Stimulated activated CD4-positive, alpha-beta T cell treated with anti-CD3 and anti-CD28 coated beads, TNF-alpha, amount 100 ng/mL, for 4 hours (primary cell): Measurements from ENCODE around the gene CCDC93.
"Not testable (repeated sequence)": the region's sequence is repeated elsewhere in the genome, so short reads cannot be mapped to it uniquely, and the experiment has no call there.

ENCODE experiments used
- DNase-seq, 3 experiments: peaks; one replicate each; pipeline ENCODE4 v3.0.0-alpha.2; 2020; ENCODE audit warnings: low read depth in 3 of 3

The CCDC93 gene

GRCh38 chr2:117953231-117953630, 60.6 kb downstream of the CCDC93 start:
- DNase-seq: no peak

DNA sequence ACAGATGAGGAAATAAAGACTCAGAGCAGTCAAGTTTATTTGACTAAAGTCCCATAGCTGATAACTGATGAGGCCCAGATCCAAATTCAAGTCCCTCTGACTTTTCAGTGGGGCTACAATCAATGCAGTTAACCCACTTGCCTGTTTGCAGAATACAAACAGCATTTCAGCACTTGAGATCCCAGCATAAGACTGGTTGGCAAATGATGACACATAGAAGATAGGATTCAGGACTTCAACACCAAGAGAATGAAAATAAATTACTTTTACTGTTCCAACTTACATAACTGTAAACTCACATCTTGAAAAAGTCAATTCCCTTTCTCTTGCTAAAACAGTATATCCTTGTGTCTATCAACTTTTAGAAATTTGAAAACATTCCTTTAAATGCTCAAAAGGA, 61.2 kb downstream of the CCDC93 start:
- DNase-seq: no peak

DNA sequence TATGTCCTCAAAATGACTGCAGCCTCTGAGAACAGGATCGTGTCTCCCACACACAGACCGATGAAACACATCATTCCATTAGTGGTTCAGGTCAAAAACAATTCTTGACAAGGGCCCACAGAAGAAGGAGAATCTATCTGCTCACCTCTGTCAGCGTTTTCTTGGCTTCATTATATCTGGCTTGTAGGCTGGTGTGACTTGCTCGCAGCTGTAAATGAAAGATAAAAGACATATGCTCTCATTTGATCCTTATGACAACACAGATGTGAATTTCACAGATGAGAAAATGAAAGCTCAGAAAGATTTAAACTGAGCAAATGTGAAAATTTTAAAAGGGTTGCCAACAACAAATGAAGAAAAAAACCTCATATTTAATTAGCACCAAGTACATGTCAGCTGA, 61.6 kb downstream of the CCDC93 start:
- DNase-seq: no peak

DNA sequence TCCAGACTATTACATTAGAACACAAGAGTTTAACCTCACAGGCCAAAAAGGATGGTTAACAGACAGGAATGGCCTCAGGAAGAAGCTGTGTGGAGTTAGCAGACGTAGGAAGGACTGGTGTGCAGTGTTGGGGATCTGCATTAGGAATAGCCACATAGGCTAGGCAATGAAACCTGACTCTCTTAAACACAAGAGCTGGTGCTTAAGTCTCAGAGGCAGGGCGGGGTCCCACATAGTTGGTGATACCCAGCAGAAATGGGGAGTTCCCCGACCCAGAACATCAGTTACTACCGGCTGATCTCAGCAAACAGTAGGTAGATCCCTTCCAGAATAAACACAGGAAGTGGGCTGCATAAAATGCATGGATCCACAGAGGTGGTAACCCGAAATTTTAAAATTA, 64.1 kb downstream of the CCDC93 start:
- DNase-seq: no peak

- DNase-seq: no peak
These were observed 65.3 kb downstream of the CCDC93 start for GRCh38 chr2:117948615-117949014.

DNA sequence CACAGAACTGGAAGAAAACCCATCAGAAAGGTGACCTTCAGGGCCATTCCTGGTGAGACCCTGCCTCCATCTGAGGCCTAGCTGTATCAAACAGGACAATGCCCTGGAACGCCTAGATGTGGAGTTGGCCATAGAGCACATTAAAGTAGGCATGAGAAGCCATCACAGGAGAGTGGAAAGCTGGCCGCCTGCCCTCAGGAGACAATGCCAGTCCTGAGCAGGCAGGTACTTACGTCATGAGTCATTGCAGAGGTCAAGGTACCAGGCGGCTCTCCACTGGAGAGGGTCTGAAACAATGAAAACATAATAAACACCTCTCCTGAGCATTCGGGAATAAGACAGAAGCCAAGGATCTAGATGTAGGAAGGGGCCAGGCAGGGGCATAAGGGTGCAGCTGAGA, 68.6 kb downstream of the CCDC93 start:
- DNase-seq: no peak

- DNase-seq: no peak
These were observed 69.1 kb downstream of the CCDC93 start for GRCh38 chr2:117944816-117945215.

DNA sequence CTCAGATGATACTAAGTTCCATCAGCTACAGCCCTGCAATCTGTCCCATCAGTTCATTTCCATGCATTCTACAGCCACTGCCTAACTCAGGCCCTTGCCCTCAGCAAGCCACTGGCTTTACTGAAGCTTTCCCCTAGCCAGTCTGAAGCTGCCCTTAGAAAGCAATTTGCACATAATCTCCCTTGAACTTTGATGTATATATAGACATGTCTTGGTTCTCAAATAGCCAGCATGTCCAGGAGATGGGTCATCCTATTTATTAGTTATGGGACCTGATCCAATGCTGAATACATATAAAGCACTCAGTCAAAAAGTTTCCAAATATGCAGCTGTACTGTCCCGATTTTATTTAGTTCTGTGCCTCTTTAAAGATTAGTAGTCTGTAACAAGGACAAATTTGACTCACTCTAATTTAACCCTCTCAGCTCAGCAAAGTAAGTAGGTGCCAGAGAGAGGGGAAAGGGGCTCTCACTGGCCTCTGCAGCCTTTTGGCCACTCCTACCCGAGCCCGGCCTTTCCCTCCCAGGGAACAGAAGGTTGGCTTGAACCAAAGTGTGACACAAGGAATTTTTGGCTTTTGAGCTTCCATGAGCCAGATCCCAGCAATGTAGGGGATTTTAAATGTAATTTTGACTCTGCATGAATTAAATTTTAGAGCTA, 70.7 kb downstream of the CCDC93 start:
- DNase-seq: no peak

DNA sequence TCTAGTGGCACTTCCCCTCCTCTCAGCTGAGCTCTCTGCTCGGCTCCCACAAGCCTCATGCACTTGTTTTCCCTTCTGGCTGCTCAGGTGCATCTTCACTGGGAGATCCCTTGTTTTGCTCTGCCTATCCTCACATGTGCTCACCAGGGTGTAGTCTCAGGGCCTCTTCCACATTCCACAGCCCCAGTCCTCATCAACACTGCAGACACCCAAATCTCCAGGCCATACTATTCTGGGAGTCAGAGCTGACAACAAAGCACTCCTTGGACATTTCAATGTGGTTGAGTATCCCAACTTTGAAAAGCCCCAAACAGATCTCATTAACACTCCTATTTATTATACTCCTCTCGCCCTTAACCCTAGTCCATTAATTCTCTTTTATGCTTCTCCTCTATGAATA, 71.3 kb downstream of the CCDC93 start:
- no peak for DNase-seq

DNA sequence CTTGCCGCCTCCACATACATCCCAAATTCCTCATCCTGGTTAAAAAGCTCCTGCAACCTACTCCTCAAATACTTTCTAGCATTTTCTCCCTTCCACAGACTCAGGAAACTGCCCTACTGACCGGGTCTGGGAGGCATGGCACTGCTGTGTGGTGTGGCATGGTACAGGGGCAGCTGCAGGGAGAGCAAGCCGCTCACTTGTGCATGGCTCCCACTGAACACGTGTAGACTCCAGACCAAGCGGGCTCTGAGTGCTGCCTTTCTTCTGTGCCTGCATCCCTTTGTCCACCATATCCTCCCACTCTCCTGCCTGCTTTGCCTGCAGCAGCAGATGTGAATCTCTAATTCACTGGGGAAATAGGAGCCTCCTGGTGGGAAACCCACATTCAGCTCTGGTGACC, 72.2 kb downstream of the CCDC93 start:
- no peak for DNase-seq

DNA sequence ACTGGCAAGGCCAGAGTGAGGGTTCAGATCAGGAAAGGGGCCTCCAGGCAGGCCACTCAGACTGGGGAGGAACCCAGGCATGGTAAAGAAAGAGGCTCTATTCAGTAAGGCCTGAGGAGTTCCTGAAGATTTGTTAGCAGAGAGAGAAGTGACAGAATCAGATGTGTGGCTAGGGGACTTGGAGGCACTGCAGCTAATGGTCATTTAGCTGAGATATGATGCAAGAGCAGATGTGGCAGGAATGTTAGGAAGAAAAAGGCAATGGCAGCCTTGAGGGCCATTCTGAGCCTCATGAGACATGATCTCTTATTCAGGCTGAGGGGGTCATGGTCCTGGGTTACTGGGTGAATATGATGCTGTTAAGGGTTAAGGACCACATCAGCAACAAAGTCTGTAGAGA, 73.4 kb downstream of the CCDC93 start:
- DNase-seq: no peak

DNA sequence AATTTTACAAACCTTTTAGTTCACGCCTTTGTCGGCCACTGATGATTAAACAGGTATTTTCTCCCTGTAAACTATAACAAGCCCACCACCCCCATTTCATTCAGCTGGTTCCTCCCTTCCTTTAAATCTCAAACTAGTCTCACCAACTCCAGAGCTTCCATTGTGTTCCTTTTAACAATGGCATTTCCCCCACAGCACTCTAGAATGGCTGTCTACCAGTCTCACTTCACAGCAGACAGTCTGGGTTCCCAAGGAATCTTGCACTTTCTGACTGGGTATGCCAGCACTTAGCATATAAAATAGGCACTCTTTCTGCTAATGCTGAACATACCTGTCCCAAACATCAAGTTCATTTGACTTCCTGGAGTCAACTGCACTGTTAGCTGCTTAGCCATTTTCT, 75.3 kb downstream of the CCDC93 start:
- DNase-seq: no peak

DNA sequence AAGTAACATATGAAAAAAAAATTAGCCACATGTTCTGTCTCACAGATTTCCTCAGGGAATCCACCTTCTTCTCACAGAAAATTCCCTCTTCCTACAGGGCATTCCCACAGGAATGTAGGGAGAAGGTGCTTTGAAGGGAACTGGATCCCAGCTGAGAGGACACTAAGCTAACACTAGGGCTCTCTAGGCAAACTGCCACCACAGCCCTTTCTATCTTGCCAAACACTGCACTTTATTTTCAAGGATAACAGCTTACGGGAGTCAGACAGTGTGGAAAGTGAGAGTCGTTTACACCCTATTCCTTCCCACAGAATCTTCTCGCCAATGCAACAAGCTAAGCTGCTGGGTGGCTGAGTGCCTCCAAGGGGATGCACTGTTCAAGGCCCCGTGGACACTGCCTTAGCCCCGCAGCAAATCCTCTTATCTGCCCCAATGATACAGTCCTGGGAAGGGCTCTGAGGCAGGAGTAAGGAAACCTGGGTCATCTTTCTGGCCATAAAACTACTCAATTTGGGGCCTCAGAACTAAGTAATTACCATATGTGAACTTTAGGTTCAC, 76.9 kb downstream of the CCDC93 start:
- DNase-seq: no peak

DNA sequence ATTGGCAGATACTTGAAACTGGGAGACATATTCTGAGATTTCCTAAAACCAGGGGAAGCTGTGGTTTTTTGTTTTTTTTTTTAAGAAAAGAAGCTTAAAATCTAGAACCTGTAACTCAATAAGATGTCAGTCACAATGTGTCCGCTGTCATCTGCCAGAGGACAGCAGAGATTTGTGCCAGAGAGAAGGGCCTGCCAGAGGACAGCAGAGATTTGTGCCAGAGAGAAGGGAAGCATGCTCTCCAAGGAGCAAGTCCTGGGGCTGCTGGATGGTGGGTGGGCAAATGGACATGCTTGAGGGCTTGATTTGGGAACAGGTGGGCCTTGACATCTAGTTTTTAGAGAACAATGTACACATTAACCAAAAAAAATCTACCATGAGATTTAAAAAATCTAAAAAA, 77.9 kb downstream of the CCDC93 start:
- DNase-seq: no peak

DNA sequence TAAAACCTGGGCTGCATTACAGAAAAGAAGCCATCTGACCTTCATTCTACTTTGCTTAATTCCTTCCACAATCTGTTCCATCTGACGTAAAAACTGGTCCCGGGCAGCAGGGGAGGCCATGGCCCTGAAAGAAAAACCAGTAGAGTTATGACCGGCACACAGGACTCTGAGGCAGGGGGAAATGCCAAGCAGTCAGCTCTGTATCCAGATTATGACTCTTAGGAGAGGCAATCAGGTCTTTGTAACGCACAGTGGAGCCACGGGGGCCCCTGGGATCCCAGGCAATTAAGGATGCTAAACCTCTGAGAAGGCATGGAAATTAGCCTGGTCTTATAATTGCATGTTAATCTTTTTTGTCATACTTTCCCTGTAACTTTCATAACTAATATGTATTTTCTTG, 78.4 kb downstream of the CCDC93 start:
- no peak for DNase-seq

DNA sequence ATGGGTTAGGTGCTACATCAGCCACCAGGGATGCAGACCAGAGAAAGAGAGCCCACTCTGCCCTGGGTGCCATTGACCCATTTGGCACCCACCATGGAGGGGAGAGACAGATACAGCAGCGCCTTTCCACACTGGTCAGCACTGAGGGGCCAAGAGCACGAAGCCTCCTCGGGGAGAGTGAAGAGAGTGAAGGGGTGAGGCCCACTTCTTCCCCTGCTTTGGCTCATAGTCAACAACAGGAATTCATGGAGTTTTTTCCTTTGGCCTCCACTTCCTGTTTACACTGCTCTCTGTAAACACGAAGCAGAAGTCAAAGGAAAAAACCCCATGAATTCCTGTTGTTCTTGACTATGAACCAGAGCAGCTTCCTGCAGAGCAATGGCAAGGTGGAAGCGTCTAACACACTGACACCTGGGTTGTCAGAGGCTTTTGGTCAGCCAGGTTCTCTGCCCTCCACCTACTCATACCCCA, 80.0 kb downstream of the CCDC93 start:
- no peak for DNase-seq

DNA sequence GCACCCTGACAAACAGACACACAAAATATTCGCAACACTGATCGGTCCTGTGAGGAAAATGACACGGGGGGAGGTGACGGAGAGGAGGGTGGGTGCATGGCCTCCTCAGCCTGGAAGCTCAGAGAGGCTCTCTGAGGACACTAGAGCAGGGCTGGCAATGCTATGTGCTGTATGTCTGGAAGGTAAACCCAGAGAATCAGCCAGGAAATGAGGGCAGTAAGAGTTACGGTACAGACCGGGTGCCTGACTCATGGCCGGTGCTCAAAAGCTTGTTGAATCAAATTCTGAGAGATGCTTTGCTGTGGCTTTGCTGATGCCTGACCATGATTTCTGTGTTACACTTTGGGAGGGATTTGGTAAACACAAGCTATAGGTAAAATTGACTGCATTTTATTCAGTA, 81.9 kb downstream of the CCDC93 start:
- no peak for DNase-seq

DNA sequence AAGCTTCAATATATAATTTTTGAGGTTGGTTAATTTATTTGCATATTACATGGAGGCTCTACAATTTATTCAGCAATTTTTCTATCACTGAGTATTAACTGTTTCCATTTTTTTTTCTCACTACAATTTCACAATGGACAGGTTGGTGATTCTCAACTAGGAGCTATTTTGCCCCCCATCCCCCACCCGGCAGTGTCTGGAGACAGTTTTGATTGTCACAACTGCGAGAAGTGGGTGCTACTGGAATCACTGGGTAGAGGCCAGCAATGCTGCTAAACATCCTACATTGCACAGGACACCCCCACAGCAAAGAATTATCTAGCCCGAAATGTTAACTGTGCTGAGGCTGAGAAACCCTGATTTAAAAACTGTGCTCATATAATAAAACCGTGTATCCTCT, 82.6 kb downstream of the CCDC93 start:
- no peak for DNase-seq

GRCh38 chr2:117930775-117931174, 83.1 kb downstream of the CCDC93 start:
- DNase-seq: no peak

- DNase-seq: not testable (repeated sequence)
These were observed 90.4 kb downstream of the CCDC93 start for GRCh38 chr2:117923471-117923870.

DNA sequence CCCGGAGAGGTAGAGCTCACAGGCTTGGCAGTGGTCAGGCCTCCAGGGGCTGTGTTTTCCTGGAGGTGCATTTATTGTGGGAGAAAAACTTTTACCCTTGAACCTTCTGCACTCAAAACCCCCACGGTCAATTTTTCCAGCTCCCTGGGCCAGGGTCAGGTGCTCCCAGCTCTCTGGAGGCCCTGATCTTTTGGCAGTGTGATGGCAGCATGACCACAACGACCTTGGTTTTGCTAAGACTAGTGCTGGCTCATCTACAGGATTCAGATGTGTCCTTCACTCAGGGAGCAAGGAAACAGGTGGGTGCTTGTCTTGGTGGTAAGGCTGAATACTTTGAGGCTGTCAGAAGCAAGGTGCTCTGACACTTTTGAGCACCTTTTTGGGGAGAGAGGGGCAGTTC, 92.3 kb downstream of the CCDC93 start:
- no peak for DNase-seq

DNA sequence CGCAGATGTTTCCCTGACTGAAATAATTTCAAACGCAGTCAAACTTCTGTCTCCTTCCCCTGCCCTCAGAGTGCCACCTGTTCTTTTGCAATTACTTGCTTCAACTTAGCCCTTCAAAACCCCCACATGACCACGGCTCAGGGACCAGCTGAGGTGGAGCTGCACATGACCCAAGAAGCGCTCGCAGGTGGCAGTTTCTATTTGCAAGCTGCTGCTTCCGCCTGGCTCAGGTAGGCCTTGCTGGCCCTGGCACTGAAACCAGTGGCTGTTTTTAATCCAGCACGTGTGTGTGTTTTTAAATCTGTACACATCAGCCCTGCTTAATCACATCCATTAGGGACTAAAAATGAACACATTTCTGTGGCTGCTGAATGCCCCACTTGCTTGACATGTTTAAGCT, 95.3 kb downstream of the CCDC93 start:
- no peak for DNase-seq

GRCh38 chr2:117917223-117917917, 96.5 kb downstream of the CCDC93 start:
- DNase-seq: no peak
